ENCODE results near the gene NHLH2. TPM values are rescaled to one million over a fixed set of nuclear protein-coding genes. Genes with fewer than 3 reads are reported as not detected.

The NHLH2 gene
- total RNA-seq, 1 donor from 2014 or later, result 1.1 TPM

- Mint-ChIP-seq H3K27me3 (no peaks in the 10 kb centered on the region), H3K4me3 (no peak overlapping the region), H3K27ac (no peak overlapping the region), H3K4me1 (ENCODE audit: unreplicated experiment) (peaks cover 10% of the 10 kb centered on the region), H3K9me3 (peaks cover 3% of the 10 kb centered on the region), H3K36me3 (no peaks in the 10 kb centered on the region)
- TF ChIP-seq CTCF (conservative IDR thresholded peaks at IDR 0.05), result no peak
- no peak for DNase-seq (ENCODE audit: extremely low spot score, unreplicated experiment)
Observed at GRCh38 chr1:115794976-115795639, 45.8 kb downstream of the NHLH2 start.

GRCh38 chr1:115793162-115793561, 47.8 kb downstream of the NHLH2 start:
- no peak overlapping the region for H3K27ac Mint-ChIP-seq
- TF ChIP-seq CTCF (conservative IDR thresholded peaks at IDR 0.05), result no peak
- H3K36me3 Mint-ChIP-seq, result no peaks in the 10 kb centered on the region
- peaks cover 7% of the 10 kb centered on the region for H3K9me3 Mint-ChIP-seq
- H3K27me3 Mint-ChIP-seq, result no peaks in the 10 kb centered on the region
- H3K4me1 Mint-ChIP-seq (ENCODE audit: unreplicated experiment), result peaks cover 10% of the 10 kb centered on the region
- DNase-seq (ENCODE audit: extremely low spot score, unreplicated experiment), result no peak
- H3K4me3 Mint-ChIP-seq, result no peak overlapping the region

GRCh38 chr1:115791816-115792215, 49.1 kb downstream of the NHLH2 start:
- H3K4me3 Mint-ChIP-seq, result no peak overlapping the region
- no peaks in the 10 kb centered on the region for H3K27me3 Mint-ChIP-seq
- peaks cover 8% of the 10 kb centered on the region for H3K4me1 Mint-ChIP-seq (ENCODE audit: unreplicated experiment)
- H3K36me3 Mint-ChIP-seq, result no peaks in the 10 kb centered on the region
- no peak for DNase-seq (ENCODE audit: extremely low spot score, unreplicated experiment)
- H3K9me3 Mint-ChIP-seq, result peaks cover 7% of the 10 kb centered on the region
- peak overlapping the region; percentile 66 for H3K27ac Mint-ChIP-seq
- no peak for TF ChIP-seq CTCF (conservative IDR thresholded peaks at IDR 0.05)

DNA sequence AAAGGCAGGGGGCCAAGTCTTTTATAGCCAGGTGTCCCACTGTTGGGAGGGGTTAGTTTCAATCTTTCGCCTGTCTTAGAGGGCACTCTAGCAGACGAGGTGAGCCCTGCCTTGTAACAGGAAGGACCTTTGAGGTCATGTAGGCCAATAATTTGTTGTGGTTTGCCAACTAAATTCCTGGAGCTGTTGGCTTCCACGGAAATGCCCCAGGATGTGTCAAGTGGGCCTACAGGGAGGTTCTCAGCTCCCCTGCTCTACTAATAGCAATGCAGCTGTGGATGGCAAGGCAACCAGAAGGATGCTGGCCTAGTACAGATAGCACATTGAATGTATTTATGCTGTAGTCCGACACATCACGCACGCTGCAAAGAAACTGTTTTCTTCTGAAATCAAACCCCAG, 50.1 kb downstream of the NHLH2 start:
- Mint-ChIP-seq H3K4me1 (ENCODE audit: unreplicated experiment) (peaks cover 7% of the 10 kb centered on the region), H3K4me3 (no peak overlapping the region), H3K27ac (no peak overlapping the region), H3K36me3 (no peaks in the 10 kb centered on the region), H3K9me3 (peaks cover 7% of the 10 kb centered on the region), H3K27me3 (no peaks in the 10 kb centered on the region)
- TF ChIP-seq CTCF (conservative IDR thresholded peaks at IDR 0.05), result no peak
- no peak for DNase-seq (ENCODE audit: extremely low spot score, unreplicated experiment)

- TF ChIP-seq CTCF (conservative IDR thresholded peaks at IDR 0.05), result no peak
- no peak overlapping the region for H3K27ac Mint-ChIP-seq
- no peaks in the 10 kb centered on the region for H3K27me3 Mint-ChIP-seq
- H3K4me3 Mint-ChIP-seq, result no peak overlapping the region
- no peaks in the 10 kb centered on the region for H3K36me3 Mint-ChIP-seq
- H3K4me1 Mint-ChIP-seq (ENCODE audit: unreplicated experiment), result peaks cover 5% of the 10 kb centered on the region
- no peak for DNase-seq (ENCODE audit: extremely low spot score, unreplicated experiment)
- peaks cover 7% of the 10 kb centered on the region for H3K9me3 Mint-ChIP-seq
Observed at GRCh38 chr1:115790356-115790755, 50.6 kb downstream of the NHLH2 start.

Other genes starting within 250 kb of the NHLH2 start
- 15.3 and 25.6 TPM in 2 replicates for gene VANGL1, start 199.2 kb downstream of the NHLH2 start, total RNA-seq (ENCODE audit: low replicate concordance)
- gene CASQ2, start 72.4 kb downstream of the NHLH2 start, total RNA-seq (ENCODE audit: low replicate concordance), result 0.14 TPM in 1 of 2 replicates, not detected in the other
- 3.4 and 3.9 TPM in 2 replicates for gene SLC22A15, start 135.4 kb upstream of the NHLH2 start, total RNA-seq (ENCODE audit: low replicate concordance)